ENCODE measurements around the gene CNKSR3.

- TF ChIP-seq ZBTB7A (IDR thresholded peaks at IDR 0.05; ENCODE audit: low read depth) (no peak), YY1 (IDR thresholded peaks at IDR 0.05; ENCODE audit: low read depth) (no peak), TAF1 (IDR thresholded peaks at IDR 0.05; ENCODE audit: low read depth) (no peak), EP300 (IDR thresholded peaks at IDR 0.05; ENCODE audit: borderline replicate concordance) (no peak)
- TF ChIP-seq, protein P1, sequence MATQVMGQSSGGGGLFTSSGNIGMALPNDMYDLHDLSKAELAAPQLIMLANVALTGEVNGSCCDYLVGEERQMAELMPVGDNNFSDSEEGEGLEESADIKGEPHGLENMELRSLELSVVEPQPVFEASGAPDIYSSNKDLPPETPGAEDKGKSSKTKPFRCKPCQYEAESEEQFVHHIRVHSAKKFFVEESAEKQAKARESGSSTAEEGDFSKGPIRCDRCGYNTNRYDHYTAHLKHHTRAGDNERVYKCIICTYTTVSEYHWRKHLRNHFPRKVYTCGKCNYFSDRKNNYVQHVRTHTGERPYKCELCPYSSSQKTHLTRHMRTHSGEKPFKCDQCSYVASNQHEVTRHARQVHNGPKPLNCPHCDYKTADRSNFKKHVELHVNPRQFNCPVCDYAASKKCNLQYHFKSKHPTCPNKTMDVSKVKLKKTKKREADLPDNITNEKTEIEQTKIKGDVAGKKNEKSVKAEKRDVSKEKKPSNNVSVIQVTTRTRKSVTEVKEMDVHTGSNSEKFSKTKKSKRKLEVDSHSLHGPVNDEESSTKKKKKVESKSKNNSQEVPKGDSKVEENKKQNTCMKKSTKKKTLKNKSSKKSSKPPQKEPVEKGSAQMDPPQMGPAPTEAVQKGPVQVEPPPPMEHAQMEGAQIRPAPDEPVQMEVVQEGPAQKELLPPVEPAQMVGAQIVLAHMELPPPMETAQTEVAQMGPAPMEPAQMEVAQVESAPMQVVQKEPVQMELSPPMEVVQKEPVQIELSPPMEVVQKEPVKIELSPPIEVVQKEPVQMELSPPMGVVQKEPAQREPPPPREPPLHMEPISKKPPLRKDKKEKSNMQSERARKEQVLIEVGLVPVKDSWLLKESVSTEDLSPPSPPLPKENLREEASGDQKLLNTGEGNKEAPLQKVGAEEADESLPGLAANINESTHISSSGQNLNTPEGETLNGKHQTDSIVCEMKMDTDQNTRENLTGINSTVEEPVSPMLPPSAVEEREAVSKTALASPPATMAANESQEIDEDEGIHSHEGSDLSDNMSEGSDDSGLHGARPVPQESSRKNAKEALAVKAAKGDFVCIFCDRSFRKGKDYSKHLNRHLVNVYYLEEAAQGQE (IDR thresholded peaks at IDR 0.05; ENCODE audit: low read depth): no peak
These were observed 50.0 kb downstream of the CNKSR3 start for GRCh38 chr6:154460306-154461071.
